ENCODE results near the gene TOLLIP. TPM values are rescaled to one million over a fixed set of nuclear protein-coding genes. Genes with fewer than 3 reads are reported as not detected.
"Not testable (repeated sequence)": the region's sequence is repeated elsewhere in the genome, so short reads cannot be mapped to it uniquely, and the experiment has no call there.

TOLLIP gene
- total RNA-seq, 2 donors from 2014 or later: 53.2 to 56.4 TPM

GRCh38 chr11:1259561-1259960 is 49.9 kb downstream of the TOLLIP start:
- DNase-seq (ENCODE audit: low spot score): no peak
- Mint-ChIP-seq H3K36me3 (no peaks in the 10 kb centered on the region), H3K27ac (no peak overlapping the region), H3K9me3 (peaks cover 2% of the 10 kb centered on the region), H3K4me1 (ENCODE audit: low read depth in 2 of 2) (peaks cover 4 to 13% of the 10 kb centered on the region in 2 donors), H3K27me3 (no peaks in the 10 kb centered on the region), H3K4me3 (no peak overlapping the region)
- no peak for ATAC-seq

- H3K27ac Mint-ChIP-seq: no peak overlapping the region
- ATAC-seq (no peak), DNase-seq (ENCODE audit: low spot score) (no peak)
- H3K4me3 Mint-ChIP-seq: no peak overlapping the region
- peaks cover 0 to 8% of the 10 kb centered on the region in 2 donors for H3K4me1 Mint-ChIP-seq (ENCODE audit: low read depth in 2 of 2)
- no peaks in the 10 kb centered on the region for H3K36me3 Mint-ChIP-seq
- H3K27me3 Mint-ChIP-seq: no peaks in the 10 kb centered on the region
- H3K9me3 Mint-ChIP-seq: no peaks in the 10 kb centered on the region
Observed at GRCh38 chr11:1259076-1259461, 50.4 kb downstream of the TOLLIP start.

- Mint-ChIP-seq H3K27me3 (no peaks in the 10 kb centered on the region), H3K27ac (no peak overlapping the region), H3K4me1 (ENCODE audit: low read depth in 2 of 2) (peaks cover 0 to 8% of the 10 kb centered on the region in 2 donors), H3K4me3 (no peak overlapping the region), H3K36me3 (no peaks in the 10 kb centered on the region), H3K9me3 (no peaks in the 10 kb centered on the region)
- ATAC-seq (no peak), DNase-seq (ENCODE audit: low spot score) (no peak)
Observed at GRCh38 chr11:1258401-1259075, 50.9 kb downstream of the TOLLIP start.

- no peak overlapping the region for H3K4me3 Mint-ChIP-seq
- no peaks in the 10 kb centered on the region for H3K27me3 Mint-ChIP-seq
- peaks cover 0 to 8% of the 10 kb centered on the region in 2 donors for H3K4me1 Mint-ChIP-seq (ENCODE audit: low read depth in 2 of 2)
- no peak for DNase-seq (ENCODE audit: low spot score)
- H3K9me3 Mint-ChIP-seq: no peaks in the 10 kb centered on the region
- no peaks in the 10 kb centered on the region for H3K36me3 Mint-ChIP-seq
- no peak overlapping the region for H3K27ac Mint-ChIP-seq
- ATAC-seq: no peak
Observed at GRCh38 chr11:1257916-1258315, 51.5 kb downstream of the TOLLIP start.

DNA sequence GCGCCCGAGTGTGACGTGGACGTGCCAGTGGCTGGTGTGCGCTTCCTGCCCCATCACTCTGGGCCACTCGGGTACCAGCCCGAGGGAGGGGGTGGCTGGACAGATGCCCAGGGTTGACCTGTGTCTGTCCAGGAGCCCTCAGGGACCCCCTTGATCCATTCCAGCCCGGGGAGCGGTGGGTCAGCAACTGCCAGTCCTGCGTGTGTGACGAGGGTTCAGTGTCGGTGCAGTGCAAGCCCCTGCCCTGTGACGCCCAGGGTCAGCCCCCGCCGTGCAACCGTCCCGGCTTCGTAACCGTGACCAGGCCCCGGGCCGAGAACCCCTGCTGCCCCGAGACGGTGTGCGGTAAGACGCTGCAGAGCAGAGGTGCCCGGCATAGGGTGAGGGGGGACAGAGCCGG is 52.1 kb downstream of the TOLLIP start:
- no peaks in the 10 kb centered on the region for H3K36me3 Mint-ChIP-seq
- no peak for DNase-seq (ENCODE audit: low spot score)
- no peaks in the 10 kb centered on the region for H3K9me3 Mint-ChIP-seq
- peaks cover 0 to 5% of the 10 kb centered on the region in 2 donors for H3K4me1 Mint-ChIP-seq (ENCODE audit: low read depth in 2 of 2)
- H3K27me3 Mint-ChIP-seq: no peaks in the 10 kb centered on the region
- no peak overlapping the region for H3K4me3 Mint-ChIP-seq
- no peak for ATAC-seq
- no peak overlapping the region for H3K27ac Mint-ChIP-seq

- H3K9me3 Mint-ChIP-seq: no peaks in the 10 kb centered on the region
- H3K27ac Mint-ChIP-seq: no peak overlapping the region
- no peak overlapping the region for H3K4me3 Mint-ChIP-seq
- ATAC-seq (no peak), DNase-seq (ENCODE audit: low spot score) (no peak)
- H3K4me1 Mint-ChIP-seq (ENCODE audit: low read depth in 2 of 2): peaks cover 0 to 3% of the 10 kb centered on the region in 2 donors
- no peaks in the 10 kb centered on the region for H3K36me3 Mint-ChIP-seq
- H3K27me3 Mint-ChIP-seq: no peaks in the 10 kb centered on the region
Observed at GRCh38 chr11:1256257-1257045, 53.0 kb downstream of the TOLLIP start.

DNA sequence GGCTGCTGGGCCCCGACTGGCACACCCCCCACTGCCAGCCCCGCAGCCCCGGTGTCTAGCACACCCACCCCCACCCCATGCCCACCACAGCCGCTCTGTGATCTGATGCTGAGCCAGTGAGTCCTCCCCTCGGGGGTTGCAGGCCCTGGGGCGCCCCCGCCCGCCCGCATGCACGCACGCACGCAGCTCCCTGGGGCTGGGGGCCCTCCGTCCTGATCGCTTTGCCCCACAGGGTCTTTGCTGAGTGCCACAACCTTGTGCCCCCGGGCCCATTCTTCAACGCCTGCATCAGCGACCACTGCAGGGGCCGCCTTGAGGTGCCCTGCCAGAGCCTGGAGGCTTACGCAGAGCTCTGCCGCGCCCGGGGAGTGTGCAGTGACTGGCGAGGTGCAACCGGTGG is 54.3 kb downstream of the TOLLIP start:
- Mint-ChIP-seq H3K9me3 (no peaks in the 10 kb centered on the region), H3K36me3 (no peaks in the 10 kb centered on the region), H3K27ac (no peak overlapping the region), H3K4me3 (no peak overlapping the region), H3K4me1 (ENCODE audit: low read depth in 2 of 2) (peaks cover 6 to 11% of the 10 kb centered on the region in 2 donors), H3K27me3 (no peaks in the 10 kb centered on the region)
- ATAC-seq (no peak), DNase-seq (ENCODE audit: low spot score) (no peak)

- Mint-ChIP-seq H3K36me3 (no peaks in the 10 kb centered on the region), H3K4me1 (ENCODE audit: low read depth in 2 of 2) (peaks cover 6 to 11% of the 10 kb centered on the region in 2 donors), H3K27ac (no peak overlapping the region), H3K27me3 (no peaks in the 10 kb centered on the region), H3K4me3 (no peak overlapping the region), H3K9me3 (no peaks in the 10 kb centered on the region)
- no peak for DNase-seq (ENCODE audit: low spot score)
- no peak for ATAC-seq
Observed at GRCh38 chr11:1254733-1255132, 54.7 kb downstream of the TOLLIP start.

- Mint-ChIP-seq H3K9me3 (no peaks in the 10 kb centered on the region), H3K4me1 (ENCODE audit: low read depth in 2 of 2) (peaks cover 6 to 11% of the 10 kb centered on the region in 2 donors), H3K27ac (no peak overlapping the region), H3K4me3 (no peak overlapping the region), H3K27me3 (no peaks in the 10 kb centered on the region), H3K36me3 (no peaks in the 10 kb centered on the region)
- no peak for ATAC-seq
- DNase-seq (ENCODE audit: low spot score): no peak
Observed at GRCh38 chr11:1254086-1254648, 55.3 kb downstream of the TOLLIP start.

DNA sequence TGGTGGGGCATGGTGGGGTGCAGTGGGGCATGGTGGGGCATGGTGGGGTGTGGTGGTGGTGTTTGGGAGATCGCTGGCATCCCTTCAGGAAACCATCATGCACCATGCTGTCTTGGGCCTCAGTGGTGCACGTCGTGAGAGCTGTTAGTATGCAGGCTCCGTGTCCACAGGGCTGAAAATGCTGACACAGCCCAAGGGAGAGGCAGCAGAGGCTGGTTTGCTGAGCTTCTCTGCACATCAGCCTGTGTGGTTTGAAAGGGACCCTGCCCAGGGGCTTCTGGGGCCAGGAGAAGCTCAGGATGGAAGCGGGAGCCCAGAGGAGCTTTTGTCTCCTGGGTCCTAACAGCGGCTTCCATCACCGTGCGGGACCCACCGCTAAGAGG is 56.3 kb downstream of the TOLLIP start:
- Mint-ChIP-seq H3K4me1 (ENCODE audit: low read depth in 2 of 2) (peaks cover 6 to 11% of the 10 kb centered on the region in 2 donors), H3K36me3 (no peaks in the 10 kb centered on the region), H3K9me3 (no peaks in the 10 kb centered on the region), H3K27me3 (no peaks in the 10 kb centered on the region), H3K27ac (no peak overlapping the region), H3K4me3 (no peak overlapping the region)
- DNase-seq (ENCODE audit: low spot score): no peak
- ATAC-seq: no peak

GRCh38 chr11:1252371-1253102 is 56.9 kb downstream of the TOLLIP start:
- H3K4me3 Mint-ChIP-seq: no peak overlapping the region
- ATAC-seq (no peak), DNase-seq (ENCODE audit: low spot score) (no peak)
- H3K4me1 Mint-ChIP-seq (ENCODE audit: low read depth in 2 of 2): peaks cover 6 to 11% of the 10 kb centered on the region in 2 donors
- H3K9me3 Mint-ChIP-seq: no peaks in the 10 kb centered on the region
- no peaks in the 10 kb centered on the region for H3K27me3 Mint-ChIP-seq
- no peaks in the 10 kb centered on the region for H3K36me3 Mint-ChIP-seq
- H3K27ac Mint-ChIP-seq: no peak overlapping the region

GRCh38 chr11:1251236-1251770 is 58.1 kb downstream of the TOLLIP start:
- no peaks in the 10 kb centered on the region for H3K27me3 Mint-ChIP-seq
- H3K4me3 Mint-ChIP-seq: no peak overlapping the region
- DNase-seq (ENCODE audit: low spot score) (no peak), ATAC-seq (peak in 1 of 2 donors; percentile 11)
- H3K27ac Mint-ChIP-seq: peak overlapping the region; percentile 37 to 58
- no peaks in the 10 kb centered on the region for H3K36me3 Mint-ChIP-seq
- peaks cover 6 to 14% of the 10 kb centered on the region in 2 donors for H3K4me1 Mint-ChIP-seq (ENCODE audit: low read depth in 2 of 2)
- no peaks in the 10 kb centered on the region for H3K9me3 Mint-ChIP-seq

DNA sequence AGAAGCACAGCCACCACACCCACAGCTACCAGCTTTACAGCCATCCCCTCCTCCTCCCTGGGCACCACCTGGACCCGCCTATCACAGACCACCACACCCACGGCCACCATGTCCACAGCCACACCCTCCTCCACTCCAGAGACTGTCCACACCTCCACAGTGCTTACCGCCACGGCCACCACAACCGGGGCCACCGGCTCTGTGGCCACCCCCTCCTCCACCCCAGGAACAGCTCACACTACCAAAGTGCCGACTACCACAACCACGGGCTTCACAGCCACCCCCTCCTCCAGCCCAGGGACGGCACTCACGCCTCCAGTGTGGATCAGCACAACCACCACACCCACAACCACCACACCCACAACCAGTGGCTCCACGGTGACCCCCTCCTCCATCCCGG is 59.0 kb downstream of the TOLLIP start:
- H3K27me3 Mint-ChIP-seq; H3K9me3 Mint-ChIP-seq; H3K36me3 Mint-ChIP-seq; DNase-seq (ENCODE audit: low spot score); ATAC-seq; H3K4me3 Mint-ChIP-seq: not testable (repeated sequence)
- Mint-ChIP-seq H3K4me1 (ENCODE audit: low read depth in 2 of 2) (peaks cover 6 to 19% of the 10 kb centered on the region in 2 donors), H3K27ac (peak overlapping the region in 1 of 2 donors; percentile 37)

Measured in natural killer cell treated with Interleukin-12 subunit alpha and Interleukin-12 subunit beta and Interleukin-15 and Interleukin-18, amount 100 ng/mL, for 72 hours (primary cell).